ENCODE measurements around the gene VIL1. TPM values are rescaled to one million over a fixed set of nuclear protein-coding genes. Genes with fewer than 3 reads are reported as not detected.
A peak's percentile ranks its signal among the peaks of the same experiment; 100 is the strongest.

VIL1 gene
- total RNA-seq, 1 experiment from 2014 or later = 4.2 TPM

GRCh38 chr2:218370410-218371063 is 48.4 kb upstream of the VIL1 start:
- H3K79me1 ChIP-seq (ENCODE audit: insufficient read depth, low read depth, low read length, poor library complexity, severe bottlenecking) = no peaks in the 10 kb centered on the region
- H2BK5ac ChIP-seq (ENCODE audit: insufficient read length, low read length) = no peak overlapping the region
- H3K27ac ChIP-seq (ENCODE audit: insufficient read length, low read depth, low read length) = no peak overlapping the region
- Mint-ChIP-seq H3K4me1 (peaks cover 9% of the 10 kb centered on the region in 2 experiments), H3K27me3 (ENCODE audit: low read depth) (peaks cover 2% of the 10 kb centered on the region; the same call in 1 of the 2 replicates), H3K4me3 (no peak overlapping the region), H3K36me3 (ENCODE audit: insufficient read depth in 1 of 3, low read depth in 3 of 3) (no peaks in the 10 kb centered on the region), H3K9me3 (no peaks in the 10 kb centered on the region; a peak in 1 of 5 replicates), H3K27ac (peak overlapping the region in 1 of 3 experiments; percentile 56; a peak in 1 of 7 replicates)
- no peaks in the 10 kb centered on the region for H3K23me2 ChIP-seq (ENCODE audit: insufficient read length, low read depth, low read length, poor library complexity, severe bottlenecking)
- no peak overlapping the region for H4K8ac ChIP-seq (replicated peaks; ENCODE audit: insufficient read length, low read depth, low read length)
- no peak overlapping the region for H3K4ac ChIP-seq (ENCODE audit: low read depth, low read length)
- H4K91ac ChIP-seq (ENCODE audit: insufficient read length, low read depth, low read length) = no peak overlapping the region
- H4K20me1 ChIP-seq (ENCODE audit: control insufficient read depth, insufficient read depth, insufficient read length) = no peaks in the 10 kb centered on the region
- H3K9ac ChIP-seq (ENCODE audit: extremely low read depth, insufficient read length, low read length) = no peak overlapping the region
- no peaks in the 10 kb centered on the region for H3K9me3 ChIP-seq (ENCODE audit: control insufficient read depth, low read depth, low read length)
- no CpG with 5 or more reads among the region's 11 CpGs for WGBS (ENCODE audit: extremely low coverage, insufficient read length, low lambda C conversion rate)
- no peak overlapping the region for H3K56ac ChIP-seq (ENCODE audit: insufficient read length, low read depth, low read length)
- no peaks in the 10 kb centered on the region for H3K79me2 ChIP-seq (ENCODE audit: insufficient read depth, low read length)
- no peak for DNase-seq
- no peaks in the 10 kb centered on the region for H3K4me1 ChIP-seq (ENCODE audit: insufficient read depth, low read length)
- H3T11ph ChIP-seq (ENCODE audit: low read length) = no peak overlapping the region
- no peak for TF ChIP-seq CTCF (conservative IDR thresholded peaks at IDR 0.05)
- H2BK15ac ChIP-seq (ENCODE audit: low read depth, low read length) = no peak overlapping the region
- H2AK5ac ChIP-seq (ENCODE audit: insufficient read length, low read length) = no peak overlapping the region
- no peak overlapping the region for H2BK12ac ChIP-seq (ENCODE audit: insufficient read length, low read depth, low read length)
- no peaks in the 10 kb centered on the region for H3K27me3 ChIP-seq (ENCODE audit: insufficient read depth, low read length)
- no peak overlapping the region for H2AFZ ChIP-seq (ENCODE audit: low read length)
- H3K4me2 ChIP-seq (ENCODE audit: insufficient read depth, insufficient read length, low read length) = no peak overlapping the region
- H3K14ac ChIP-seq (ENCODE audit: insufficient read depth, low read length) = no peak overlapping the region
- no peak overlapping the region for H2BK120ac ChIP-seq (ENCODE audit: low read depth, low read length, poor library complexity, severe bottlenecking)
- H3K18ac ChIP-seq (ENCODE audit: insufficient read length, low read depth, low read length) = no peak overlapping the region
- no peak overlapping the region for H2BK20ac ChIP-seq (ENCODE audit: low read depth, low read length, poor library complexity, severe bottlenecking)
- no peak overlapping the region for H3K23ac ChIP-seq (ENCODE audit: insufficient read length, low read depth, low read length)
- H4K5ac ChIP-seq (ENCODE audit: insufficient read length, low read depth, low read length) = no peak overlapping the region

Data from H9 (cell line).